Myometrial cell (primary cell): ENCODE measurements around the gene LYZL2. TPM values are rescaled to one million over a fixed set of nuclear protein-coding genes. Genes with fewer than 3 reads are reported as not detected.

Source experiments
- total RNA-seq: library from RNA; depleted of rRNA; stranded (reverse); fragments of >200 nt; gene quantifications from 2 replicates; pipeline ENCODE4 v1.2.3, GENCODE V29; 2015

The LYZL2 gene
- not detected in 2 replicates for total RNA-seq

GRCh38 chr10:30629653-30630052 lies at the start of gene LYZL2:
Gene LYZL2 (minus strand): TSS chr10:30629753. CDS start chr10:30626915, 2,838 bp downstream.

Other genes with a start within 250 kb of the LYZL2 start
- gene MAP3K8, start 195.6 kb downstream of the LYZL2 start, total RNA-seq, result 4.6 and 25.7 TPM in 2 replicates